ENCODE results near the gene PEF1.
A peak's percentile ranks its signal among the peaks of the same experiment; 100 is the strongest.

The PEF1 gene

GRCh38 chr1:31583995-31584868 lies 60.4 kb downstream of the PEF1 start:
- Mint-ChIP-seq H3K27ac (no peak overlapping the region), H3K4me1 (no peaks in the 10 kb centered on the region), H3K9me3 (no peaks in the 10 kb centered on the region), H3K4me3 (no peak overlapping the region), H3K36me3 (no peaks in the 10 kb centered on the region)
- no peak for ATAC-seq
- DNase-seq (ENCODE audit: low spot score in 2 of 2): no peak

GRCh38 chr1:31583082-31583994 lies 61.3 kb downstream of the PEF1 start:
- ATAC-seq (no peak), DNase-seq (ENCODE audit: low spot score in 2 of 2) (no peak)
- Mint-ChIP-seq H3K4me3 (no peak overlapping the region), H3K9me3 (no peaks in the 10 kb centered on the region), H3K4me1 (no peaks in the 10 kb centered on the region), H3K27ac (no peak overlapping the region), H3K36me3 (no peaks in the 10 kb centered on the region)

GRCh38 chr1:31581821-31582810 lies 62.6 kb downstream of the PEF1 start:
- no peak overlapping the region for H3K4me3 Mint-ChIP-seq
- H3K36me3 Mint-ChIP-seq: no peaks in the 10 kb centered on the region
- DNase-seq (ENCODE audit: low spot score in 2 of 2): no peak
- no peaks in the 10 kb centered on the region for H3K4me1 Mint-ChIP-seq
- no peak for ATAC-seq
- peak overlapping the region; percentile 15 for H3K27ac Mint-ChIP-seq
- no peaks in the 10 kb centered on the region for H3K9me3 Mint-ChIP-seq

GRCh38 chr1:31580891-31581603 lies 63.6 kb downstream of the PEF1 start:
- no peak for ATAC-seq
- no peak overlapping the region for H3K4me3 Mint-ChIP-seq
- no peak overlapping the region for H3K27ac Mint-ChIP-seq

GRCh38 chr1:31580513-31580870 lies 64.2 kb downstream of the PEF1 start:
- ATAC-seq (no peak), DNase-seq (ENCODE audit: low spot score in 2 of 2) (no peak)
- Mint-ChIP-seq H3K4me1 (peaks cover 8% of the 10 kb centered on the region), H3K9me3 (no peaks in the 10 kb centered on the region), H3K4me3 (no peak overlapping the region), H3K36me3 (no peaks in the 10 kb centered on the region), H3K27ac (no peak overlapping the region)

More at GRCh38 chr1:31580891-31581603, 63.6 kb downstream of the PEF1 start:
- H3K4me1 Mint-ChIP-seq: peaks cover 7% of the 10 kb centered on the region
- DNase-seq (ENCODE audit: low spot score in 2 of 2): no peak
- H3K9me3 Mint-ChIP-seq: no peaks in the 10 kb centered on the region
- H3K36me3 Mint-ChIP-seq: no peaks in the 10 kb centered on the region
